GM21515 (cell line): ENCODE results near the gene HEXD.
"Not testable (repeated sequence)": the region's sequence is repeated elsewhere in the genome, so short reads cannot be mapped to it uniquely, and the experiment has no call there.

Source experiments
- ATAC-seq: cut with Tn5 transposase; IDR thresholded peaks from one replicate; pipeline ENCODE4 v1.9.1; 2021; ENCODE audit not compliant: unreplicated experiment

The HEXD gene

DNA sequence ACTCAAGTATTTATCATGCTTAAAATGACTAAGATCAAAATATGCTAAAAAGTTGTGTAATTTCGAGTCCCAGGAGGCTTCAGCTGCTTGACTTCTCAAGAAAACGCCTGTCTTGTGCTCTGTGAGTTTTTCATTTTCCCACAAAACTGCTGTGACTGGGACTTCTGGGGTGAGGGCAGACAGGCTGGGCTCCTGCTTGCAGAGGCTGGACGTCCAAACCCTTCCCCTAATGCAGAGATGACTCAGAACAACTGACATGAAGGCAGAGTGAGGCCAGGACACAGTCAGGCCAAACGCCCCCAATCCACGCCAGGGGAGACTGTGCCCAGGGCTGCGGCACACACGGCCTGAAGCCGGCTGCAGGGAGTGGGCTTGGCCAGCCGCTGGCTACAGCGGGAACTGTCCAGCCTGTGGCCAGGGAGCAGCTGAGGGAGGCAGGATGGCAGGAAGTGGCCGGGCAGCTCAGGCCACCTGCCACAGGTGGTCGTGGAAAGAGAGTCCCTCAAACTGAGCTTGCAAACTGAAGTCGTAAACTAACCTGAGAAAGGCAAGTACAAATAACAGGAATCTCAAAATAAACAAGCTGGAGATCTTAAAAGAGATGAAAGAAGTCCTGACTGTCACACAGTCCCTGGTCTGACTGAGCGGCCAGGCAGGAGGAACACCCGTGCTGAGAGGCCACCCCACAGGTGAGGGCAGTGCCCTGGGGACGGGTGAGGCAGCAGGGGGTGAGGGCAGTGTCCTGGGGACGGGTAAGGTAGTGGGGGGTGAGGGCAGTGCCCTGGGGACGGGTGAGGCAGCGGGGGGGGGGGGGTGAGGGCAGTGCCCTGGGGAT, 21.3 kb upstream of the HEXD start:
- ATAC-seq, result no peak

DNA sequence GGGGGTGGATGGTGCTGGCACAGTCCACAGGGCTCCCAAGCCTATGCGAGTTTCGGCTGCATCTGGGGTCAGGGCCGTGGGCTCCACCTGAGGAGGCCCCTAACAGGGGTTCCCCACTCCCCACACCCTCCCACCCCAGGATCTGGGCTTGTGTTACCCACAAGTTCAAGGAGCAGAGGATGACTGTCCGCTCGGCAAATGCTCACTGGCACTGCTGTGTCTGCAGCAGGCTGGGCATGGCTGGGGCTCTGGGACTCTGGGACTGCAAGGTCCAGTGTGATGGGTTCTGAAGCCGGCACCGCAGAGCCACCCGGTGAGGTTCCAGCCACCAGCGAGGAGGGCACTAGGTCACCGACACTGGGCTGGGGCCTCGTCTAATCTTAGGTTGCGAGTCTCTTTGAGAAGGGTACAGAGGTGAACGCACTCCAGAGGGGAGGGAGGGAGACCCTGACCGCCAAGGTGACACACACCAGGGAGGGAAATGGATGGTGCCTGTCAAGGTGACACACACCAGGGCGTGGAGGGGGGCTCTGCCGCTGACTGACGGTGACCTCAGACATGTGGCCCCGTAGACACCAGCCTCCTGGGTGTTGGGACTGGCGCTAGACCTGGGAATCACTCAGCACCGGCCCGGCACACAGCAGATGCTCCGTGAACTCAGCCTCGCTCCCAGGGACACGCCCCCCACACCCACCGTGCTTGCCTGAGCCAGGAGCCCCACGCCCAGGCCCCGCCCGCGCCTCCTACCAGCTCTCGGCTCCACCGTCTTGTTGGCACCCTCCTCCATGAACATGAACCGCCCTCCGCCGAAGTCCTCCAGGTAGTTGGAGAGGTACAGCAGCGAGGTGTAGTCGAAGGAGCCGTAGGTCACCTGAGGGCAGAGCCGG, 20.5 kb upstream of the HEXD start:
- ATAC-seq, result no peak

DNA sequence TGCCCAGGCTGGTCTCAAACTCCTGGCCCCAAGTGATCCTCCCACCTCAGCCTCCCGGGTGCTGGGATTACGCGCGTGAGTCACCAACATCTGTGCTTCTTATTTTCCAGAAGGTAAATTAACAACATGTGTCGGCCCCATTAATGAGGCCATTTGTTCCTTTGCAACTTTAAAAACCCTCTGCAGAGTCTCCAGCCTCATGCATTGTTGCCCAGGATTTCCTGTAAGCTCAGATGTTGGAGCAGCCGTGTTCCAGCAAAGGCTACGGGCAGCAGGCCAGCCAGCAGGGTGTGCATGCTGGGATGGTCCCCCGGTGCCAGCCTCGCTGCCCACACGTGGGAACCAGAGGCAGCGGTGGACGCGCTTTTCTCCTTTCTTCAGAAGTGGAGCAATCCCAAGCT, 19.1 kb upstream of the HEXD start:
- no peak for ATAC-seq

DNA sequence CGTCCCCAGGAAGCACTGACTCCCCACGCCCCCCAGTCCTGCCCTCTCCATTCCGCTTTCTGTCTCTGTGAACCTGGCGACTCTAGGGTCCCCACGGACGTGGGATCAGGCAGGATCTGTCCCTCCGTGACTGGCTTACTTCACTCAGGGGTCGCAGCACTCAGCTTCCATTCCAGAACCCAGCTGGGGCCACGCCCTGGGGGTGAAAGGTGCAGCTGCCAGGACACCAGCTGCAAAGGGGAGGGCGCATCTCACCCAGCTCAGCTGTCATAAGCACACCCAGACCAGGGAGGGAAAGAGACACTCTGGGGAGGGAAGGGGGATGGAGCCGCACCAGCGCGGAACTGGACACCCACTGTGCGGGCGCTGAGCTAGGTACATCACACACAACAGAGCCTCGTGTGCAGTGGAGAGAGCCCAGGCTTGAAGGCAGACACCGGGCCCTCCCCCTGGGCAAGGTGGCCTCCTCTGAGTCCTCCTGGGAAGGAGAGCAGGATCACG, 18.5 kb upstream of the HEXD start:
- ATAC-seq, result no peak

DNA sequence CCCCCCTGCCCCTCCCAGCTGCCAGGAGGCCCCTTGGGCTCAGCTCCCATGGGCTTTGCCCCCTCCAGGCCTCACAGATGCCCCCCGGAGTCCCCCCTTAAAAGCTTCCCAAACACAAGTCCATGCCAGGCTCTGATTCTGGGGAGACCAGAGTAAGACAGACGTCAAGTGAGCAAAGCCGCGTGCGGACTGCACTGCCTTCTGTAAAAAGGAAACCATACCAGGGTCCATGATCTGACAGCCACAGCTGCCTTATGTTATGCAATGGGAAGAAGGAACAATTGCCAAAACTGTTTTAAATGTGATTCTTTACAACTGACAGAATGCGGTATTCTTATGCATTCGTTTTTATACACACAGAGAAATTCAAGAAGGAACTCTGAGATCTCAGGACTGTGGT, 17.9 kb upstream of the HEXD start:
- ATAC-seq, result no peak

DNA sequence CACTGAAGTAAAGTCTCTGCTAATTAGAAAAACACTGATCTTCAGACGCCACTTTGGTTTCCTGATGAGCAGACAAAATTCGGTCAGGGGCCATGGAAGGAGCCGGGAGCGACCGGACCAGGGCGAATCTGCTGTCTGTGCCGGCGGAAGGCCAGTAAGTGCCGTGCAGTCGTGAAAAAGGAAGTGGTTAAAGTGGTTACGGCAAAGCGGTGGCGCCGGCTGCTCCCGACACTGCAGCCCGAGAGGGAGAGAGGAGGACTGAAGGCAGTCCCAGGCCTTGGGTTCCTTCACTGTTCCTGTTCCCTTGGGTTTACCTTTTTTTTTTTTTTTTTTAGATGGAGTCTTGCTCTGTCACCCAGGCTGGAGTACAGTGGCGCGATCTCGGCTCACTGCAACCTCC, 17.3 kb upstream of the HEXD start:
- peak; percentile 47 for ATAC-seq

DNA sequence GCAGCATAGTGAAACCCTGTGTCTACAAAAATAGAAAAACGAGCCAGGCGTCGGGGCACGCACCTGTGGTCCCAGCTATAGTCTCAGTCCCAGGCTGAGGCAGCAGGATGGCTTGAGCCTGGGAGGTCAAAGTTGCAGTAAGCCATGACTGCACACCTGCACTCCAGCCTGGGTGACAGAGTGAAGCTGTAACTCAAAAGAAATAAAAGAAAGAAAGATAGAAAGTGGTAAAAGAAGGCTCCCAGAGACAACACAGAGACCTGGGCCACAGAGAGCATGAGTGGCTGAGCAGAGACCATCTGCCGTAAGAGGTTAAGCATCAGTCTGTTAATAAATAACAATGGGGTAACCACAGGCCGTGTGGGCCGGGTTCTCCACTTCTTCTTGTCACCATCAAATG, 15.3 kb upstream of the HEXD start:
- no peak for ATAC-seq

DNA sequence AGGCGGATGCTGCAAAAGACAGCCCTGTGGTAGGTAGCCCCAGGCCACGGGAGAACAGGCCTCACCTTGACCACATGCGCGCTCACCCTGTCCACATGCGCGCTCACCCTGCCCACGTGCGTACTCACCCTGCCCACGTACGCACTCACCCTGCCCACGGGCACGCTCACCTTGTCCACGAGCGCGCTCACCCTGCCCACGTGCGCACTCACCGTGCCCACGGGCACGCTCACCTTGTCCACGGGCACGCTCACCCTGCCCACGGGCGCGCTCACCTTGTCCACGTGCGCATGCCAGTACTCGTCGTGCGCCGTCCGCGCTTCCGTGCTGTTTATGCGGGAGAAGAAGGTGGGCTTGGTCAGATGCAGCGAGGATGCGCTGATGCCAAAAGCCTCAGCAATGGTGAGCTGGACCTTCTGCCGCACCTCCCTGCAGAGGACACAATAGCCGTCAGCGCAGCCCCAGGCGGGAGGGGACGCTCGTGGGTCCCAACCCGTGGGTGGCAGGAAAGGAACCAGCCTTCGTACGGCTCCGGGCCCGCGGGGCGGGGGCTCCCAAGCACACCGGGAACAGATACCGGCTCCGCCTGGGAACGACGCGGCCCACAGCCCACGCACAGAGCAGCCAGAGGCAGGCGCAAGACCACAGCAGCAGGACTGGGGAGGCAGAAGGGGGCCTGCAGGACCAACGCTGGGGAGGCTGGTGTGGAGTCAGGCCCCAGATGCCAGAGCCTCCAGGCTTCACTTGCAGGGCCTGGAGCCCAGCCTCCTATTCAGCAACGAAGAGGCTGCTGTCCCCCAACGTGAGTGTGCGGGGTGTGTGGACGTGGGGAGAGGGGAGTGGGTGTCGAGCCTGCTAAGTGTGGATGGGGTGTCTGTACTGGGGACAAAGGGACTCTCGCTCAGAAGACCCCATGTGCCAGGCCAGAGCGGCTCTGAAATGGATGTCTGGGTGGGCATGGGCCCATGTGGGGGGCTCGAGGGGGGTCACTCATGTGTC, 14.2 kb upstream of the HEXD start:
- ATAC-seq, result no peak

DNA sequence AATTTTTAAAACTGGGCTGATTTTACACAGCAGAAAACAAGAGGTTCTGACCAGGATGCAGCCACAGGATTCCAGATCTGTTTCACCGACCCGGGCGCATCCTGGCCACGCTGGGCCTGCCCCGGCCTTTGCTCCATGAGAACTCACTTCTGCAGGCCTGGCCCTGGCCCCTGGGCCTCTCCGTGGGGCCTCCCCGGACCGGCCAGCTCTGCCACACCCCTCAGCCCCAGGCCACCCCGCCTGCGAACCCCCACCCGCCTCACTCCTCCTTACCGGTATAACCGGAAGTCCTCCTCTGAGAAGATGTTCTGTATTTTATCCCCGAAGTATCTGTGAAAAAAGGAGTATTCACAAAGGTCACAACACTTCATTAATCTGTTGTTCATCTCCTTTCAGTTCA, 13.1 kb upstream of the HEXD start:
- ATAC-seq, result no peak

DNA sequence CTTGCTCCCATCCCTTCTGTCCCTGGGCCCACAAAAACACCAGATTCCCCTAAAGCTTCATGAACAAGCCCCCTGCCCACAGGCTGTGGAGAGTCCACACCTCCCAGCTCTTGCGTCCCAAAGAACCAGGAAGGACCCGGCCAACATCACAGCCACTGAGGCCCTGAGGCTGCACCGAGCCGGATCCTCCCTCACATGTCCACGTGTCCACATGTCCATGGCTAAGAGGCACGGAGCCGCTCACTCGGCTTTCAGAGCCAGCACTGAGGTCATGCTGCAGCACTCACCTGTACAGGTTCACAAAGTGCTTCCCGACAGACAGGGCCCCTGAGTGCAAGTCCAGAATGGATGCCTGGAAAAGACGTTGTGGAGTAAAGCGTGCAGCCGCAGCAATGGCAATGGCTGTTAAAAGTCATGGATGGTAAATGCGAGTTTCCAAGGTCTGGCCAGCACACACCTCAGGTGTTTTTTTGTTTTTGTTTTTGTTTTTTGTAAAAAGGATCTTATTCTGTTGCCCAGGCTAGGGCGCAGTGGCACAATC, 11.9 kb upstream of the HEXD start:
- ATAC-seq, result no peak

DNA sequence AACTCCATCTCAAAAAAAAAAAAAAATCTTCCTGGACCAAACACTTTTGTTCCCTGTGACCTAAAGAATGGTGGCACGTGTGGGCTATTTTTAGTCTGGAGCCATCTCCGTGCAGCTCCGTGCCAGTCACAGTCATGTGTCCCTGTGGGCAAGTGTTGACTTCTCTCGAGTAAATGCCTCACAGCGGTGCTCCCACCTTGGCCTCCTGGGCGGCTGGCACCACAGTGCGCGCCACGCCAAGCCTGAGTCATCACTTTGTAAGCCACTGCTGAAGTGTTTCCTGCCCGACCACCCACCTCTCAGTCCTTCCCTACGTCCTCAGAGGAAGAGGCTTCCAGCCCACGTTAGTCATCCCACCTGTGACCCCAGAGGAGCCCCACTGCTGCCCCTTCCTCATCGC, 10.9 kb upstream of the HEXD start:
- no peak for ATAC-seq

DNA sequence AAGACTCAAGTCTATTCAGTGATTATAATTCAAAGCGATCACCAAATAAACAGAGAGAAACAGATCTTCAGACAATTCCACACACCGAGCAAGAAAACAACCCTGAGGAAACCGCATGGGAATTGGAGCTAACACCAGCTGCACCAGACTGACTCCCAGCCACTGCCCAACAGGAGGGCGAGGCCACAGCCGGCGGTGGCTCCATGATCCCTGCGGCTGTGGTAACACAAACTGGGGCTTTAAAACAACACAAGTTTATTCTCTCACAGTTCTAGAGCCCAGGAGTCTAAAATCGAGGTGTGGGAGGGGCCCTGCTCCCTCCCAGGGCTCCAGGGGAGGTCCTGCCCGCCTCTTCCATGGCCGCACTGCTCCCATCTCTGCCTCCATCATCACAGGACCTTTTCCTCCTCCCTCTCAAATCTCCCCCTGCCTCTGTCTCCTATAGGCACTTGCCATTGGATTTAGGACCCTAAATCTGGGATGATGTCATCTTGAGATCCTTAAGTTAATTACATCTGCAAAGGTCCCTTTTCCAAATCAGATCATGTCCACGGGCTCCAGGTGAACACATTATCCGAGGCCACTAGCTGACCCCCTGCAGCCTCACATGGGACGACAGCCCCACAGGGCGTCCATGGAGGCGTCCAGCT, 9.7 kb upstream of the HEXD start:
- ATAC-seq, result no peak

DNA sequence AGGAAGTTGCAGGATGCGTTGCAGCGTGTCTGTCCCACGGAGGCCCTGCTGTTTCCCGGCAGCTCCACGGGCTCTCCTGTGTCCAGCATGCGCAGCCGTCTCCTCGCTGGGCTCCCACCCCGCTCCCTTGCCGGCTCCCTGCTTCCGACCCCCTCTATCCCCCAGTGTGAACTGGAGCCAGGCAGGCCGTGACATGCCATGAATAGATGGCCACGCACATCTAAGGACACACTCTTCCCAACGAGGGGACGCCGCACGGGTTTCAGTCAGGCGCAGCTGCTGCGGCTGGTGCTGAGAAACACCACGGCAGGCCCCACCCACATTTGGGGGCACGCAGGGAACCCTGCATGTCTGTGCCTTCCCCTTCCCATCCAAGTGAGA, 9.2 kb upstream of the HEXD start:
- ATAC-seq, result no peak

DNA sequence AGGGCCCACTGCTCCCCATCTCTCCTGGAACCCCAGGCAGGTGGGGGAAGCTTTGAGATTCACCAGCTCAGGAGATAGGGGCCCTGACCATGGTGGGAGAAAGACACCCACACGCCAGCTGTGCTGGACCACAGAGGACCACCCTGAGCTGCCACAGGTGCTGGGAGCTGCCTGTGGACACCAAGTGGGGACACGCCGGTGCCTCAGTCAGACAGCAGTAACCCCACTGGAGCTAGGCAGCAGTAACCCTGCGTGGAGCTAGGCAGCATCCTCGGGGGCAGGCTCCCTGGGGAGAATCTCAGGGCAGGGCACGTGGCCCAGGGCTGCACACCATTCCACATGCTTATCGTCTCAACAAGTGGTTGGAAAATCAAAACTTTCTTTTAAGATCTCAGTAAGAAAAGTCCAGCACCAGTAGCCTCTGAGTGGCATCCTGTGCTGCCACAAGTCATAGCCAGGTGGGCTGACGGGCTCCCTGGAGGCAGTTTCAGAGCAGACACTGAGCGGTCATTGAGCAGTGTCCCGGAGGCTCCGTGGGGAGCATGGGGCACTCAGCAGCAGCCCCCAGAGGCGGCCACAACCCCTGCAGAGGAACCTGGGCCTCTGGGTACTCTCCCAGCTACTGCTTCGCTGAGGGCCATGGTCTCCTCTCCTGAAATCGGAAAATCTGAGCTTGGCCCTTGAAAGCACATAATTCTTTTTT, 8.0 kb upstream of the HEXD start:
- ATAC-seq, result no peak

DNA sequence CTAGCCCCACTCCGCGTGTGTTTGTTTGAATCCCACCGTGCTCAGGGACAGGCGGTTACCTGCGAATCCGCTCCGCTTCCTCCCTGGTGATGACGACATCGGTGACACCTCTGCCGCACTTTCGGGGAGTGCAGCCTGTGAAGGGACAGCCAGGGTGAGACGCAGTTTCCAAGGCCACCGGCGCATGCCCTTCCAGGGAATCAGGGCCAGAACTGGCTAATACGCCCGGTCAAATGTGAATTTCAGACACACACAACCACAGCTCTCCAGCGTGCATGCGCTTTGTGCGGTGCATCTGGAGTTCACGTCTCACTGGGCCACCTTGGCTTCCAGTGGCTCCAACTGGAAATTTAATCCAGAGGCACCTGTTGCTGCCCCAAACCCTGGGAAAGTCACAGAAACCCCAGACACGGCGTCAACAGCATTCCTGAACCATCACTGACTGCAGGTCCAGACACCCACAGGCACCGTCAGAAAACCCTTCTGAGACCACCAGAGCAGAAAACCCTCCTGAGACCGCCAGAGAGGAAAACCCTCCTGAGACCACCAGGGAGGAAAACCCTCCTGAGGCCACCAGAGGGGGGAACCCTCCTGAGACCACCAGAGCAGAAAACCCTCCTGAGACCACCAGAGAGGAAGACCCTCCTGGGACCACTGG, 6.6 kb upstream of the HEXD start:
- ATAC-seq, result no peak

DNA sequence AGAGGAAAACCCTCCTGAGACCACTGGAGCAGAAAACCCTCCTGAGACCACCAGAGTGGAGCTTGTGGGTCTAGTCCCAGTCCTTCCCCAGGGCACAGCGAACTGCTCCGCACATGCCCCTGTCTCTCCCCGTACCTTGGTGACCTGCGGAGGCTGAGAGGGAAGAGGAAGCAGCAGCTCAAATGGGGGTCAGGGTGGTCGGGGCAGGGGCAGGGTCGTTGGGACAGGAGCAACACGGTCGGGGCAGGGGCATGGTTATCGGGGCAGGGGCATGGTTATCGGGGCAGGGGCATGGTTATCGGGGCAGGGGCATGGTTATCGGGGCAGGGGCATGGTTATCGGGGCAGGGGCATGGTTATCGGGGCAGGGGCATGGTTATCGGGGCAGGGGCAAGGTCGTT, 6.1 kb upstream of the HEXD start:
- not testable (repeated sequence) for ATAC-seq

DNA sequence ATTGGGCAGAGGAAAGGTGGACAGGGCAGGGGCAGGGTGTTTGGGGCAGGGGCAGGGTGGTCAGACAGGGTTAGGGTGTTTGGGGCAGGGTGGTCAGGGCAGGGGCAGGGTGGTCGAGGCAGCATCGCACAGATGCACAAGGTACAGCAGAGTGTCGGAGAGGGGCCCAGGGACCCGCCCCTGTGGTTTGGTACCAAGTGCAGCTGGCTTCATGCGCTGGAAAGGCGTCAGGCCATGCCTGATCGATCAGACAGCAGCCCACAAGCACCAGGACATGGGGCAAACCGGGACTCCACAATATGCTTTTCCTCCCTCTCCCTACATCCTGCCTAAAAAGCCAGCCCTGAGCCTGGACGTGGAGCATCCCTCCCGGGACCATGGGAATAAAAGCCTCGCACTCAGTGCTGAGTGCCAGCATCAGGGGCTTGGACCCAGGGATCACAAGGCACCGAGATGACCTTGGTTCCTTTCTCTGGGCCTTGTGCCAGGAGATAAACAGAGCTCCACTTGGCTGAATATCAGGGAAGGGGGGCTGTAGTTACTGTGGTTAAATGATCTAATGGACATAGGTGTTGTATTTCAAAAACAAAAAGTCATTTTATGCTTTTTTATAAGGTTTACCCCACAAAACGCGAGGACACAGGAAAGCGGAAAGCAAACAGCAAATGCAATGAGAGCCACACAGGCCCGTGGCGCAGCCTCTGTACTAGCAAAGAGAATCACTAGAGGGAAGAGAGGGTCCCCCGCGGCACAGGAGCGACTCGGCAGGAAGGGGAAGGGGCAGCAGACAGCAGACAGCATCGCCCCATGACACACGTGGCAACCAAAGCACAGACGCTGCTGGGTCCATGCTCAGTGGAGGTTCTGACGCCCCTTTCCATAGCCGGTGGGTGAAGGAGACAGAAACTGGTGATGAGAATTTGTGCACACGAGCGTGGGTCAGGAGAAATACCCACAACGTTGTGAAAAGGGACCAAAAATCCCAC, 5.3 kb upstream of the HEXD start:
- no peak for ATAC-seq
